HUES64 (cell line): ENCODE results near the gene IL34.
"Not testable (repeated sequence)": the region's sequence is repeated elsewhere in the genome, so short reads cannot be mapped to it uniquely, and the experiment has no call there.

Experiments used
- H3K27ac ChIP-seq: 2 replicates; pipeline ENCODE4 v1.7.0; 2013; ENCODE audit warnings: low read depth, low read length, inconsistent platforms
- H3K27me3 ChIP-seq: 2 replicates; pipeline ENCODE4 v1.6.1; 2013; ENCODE audit warnings: mild to moderate bottlenecking, low read length; ENCODE audit not compliant: insufficient read depth
- H3K36me3 ChIP-seq: 2 replicates; pipeline ENCODE4 v1.6.1; 2013; ENCODE audit warnings: mild to moderate bottlenecking, low read length; ENCODE audit not compliant: insufficient read depth
- H3K4me1 ChIP-seq: 2 replicates; pipeline ENCODE4 v1.6.1; 2013; ENCODE audit warnings: mild to moderate bottlenecking, low read length, moderate library complexity; ENCODE audit not compliant: insufficient read depth
- H3K4me3 ChIP-seq: 2 replicates; pipeline ENCODE4 v1.5.1; 2013; ENCODE audit warnings: mild to moderate bottlenecking, low read length, moderate library complexity
- H3K9ac ChIP-seq: 2 replicates; pipeline ENCODE4 v1.6.1; 2013; ENCODE audit warnings: mild to moderate bottlenecking, low read depth, low read length
- H3K9me3 ChIP-seq: 2 replicates; pipeline ENCODE4 v1.6.1; 2013; ENCODE audit warnings: low read depth, low read length; ENCODE audit not compliant: insufficient read depth
- WGBS: fragments of 150-250, 120-280 bp; methylation state at CpG from one replicate; pipeline ENCODE4 v1.1.7; 2013; ENCODE audit warnings: missing lambda C conversion rate; 5-methylcytosine and 5-hydroxymethylcytosine counted together

IL34 gene

DNA sequence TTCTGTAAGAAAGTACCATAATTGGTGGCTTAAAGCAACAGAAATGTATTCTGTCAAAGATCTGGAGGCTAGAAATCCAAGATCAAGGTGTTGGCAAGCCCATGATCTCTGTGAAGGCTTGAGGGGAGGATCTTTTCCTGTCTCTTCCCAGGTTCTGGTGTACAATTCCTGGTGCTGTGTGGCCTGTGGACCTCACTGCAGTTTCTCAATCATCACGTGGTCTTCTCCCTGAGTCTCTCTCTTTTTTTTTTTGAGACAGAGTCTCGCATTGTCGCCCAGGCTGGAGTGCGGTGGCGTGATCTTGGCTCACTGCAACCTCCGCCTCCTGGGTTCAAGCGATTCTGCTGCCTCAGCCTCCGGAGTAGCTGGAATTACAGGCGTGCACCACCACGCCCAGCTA, 12.7 kb upstream of the IL34 start:
- H3K36me3 ChIP-seq, H3K27me3 ChIP-seq, H3K4me1 ChIP-seq, H3K4me3 ChIP-seq, H3K9ac ChIP-seq, H3K27ac ChIP-seq, H3K9me3 ChIP-seq: not testable (repeated sequence)
- WGBS, result 93% methylated on average over 10 of the region's 10 CpGs

DNA sequence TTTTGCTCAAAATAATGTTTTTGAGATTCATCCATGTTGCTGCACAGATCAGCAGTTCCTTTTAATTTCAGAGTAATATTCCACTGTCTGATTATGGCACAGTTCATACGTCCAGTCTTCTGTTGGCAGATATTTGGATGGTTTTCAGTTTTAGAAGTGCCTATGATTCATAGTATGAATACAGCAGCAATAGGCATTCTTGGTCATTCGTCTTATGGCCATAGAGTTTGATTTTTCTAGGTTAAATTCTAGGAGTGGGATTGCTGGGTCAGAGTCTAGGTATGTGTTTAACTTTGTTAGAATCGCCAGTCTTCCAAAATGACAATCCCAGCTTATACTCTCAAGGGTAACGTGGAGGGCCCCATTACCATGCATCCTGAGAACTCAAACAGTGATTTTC, 11.5 kb upstream of the IL34 start:
- no peak overlapping the region for H3K9ac ChIP-seq
- no peaks in the 10 kb centered on the region for H3K27me3 ChIP-seq
- no peaks in the 10 kb centered on the region for H3K9me3 ChIP-seq
- no peaks in the 10 kb centered on the region for H3K36me3 ChIP-seq
- no peak overlapping the region for H3K4me3 ChIP-seq
- 88% methylated on average over 4 of the region's 4 CpGs for WGBS
- no peak overlapping the region for H3K27ac ChIP-seq
- 0 out of 2 replicates have a peak, but pooled peaks cover 3% of the 10 kb centered on the region for H3K4me1 ChIP-seq

DNA sequence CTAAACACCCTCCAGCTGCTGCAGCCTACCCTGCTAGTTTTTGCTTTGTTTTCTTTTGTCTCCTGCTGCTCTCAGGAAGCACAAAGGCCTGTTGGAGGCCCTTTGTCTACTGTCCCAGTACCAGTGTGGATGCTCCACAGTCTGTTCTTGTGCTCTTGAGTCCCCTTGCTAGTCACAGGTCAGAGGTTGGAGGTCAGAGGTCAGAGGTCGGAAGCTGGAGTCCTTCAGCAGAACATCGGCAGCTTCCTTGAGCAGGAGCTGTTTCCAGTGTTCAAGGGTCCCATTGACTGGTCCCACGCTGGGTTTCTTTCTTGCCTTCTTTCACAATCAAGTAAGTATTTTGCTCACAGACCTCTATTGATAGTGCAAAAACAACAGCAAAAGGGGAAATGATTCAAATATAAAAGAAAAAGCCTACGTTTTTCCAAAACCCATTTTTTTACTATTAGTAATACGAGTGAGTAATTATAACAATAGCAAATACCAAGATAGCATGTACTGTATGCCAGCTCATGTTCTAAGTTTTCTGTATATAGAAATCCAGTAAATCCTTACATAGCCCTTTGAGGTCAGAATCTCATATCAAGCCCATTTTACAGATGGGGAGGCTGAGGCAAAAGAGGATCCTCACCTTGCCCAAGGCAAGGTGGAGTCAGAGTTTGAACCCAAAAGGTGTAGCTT, 10.9 kb upstream of the IL34 start:
- 85% methylated on average over 3 of the region's 5 CpGs for WGBS
- no peak overlapping the region for H3K4me3 ChIP-seq
- H3K9me3 ChIP-seq, result no peaks in the 10 kb centered on the region
- H3K4me1 ChIP-seq, result 0 out of 2 replicates have a peak, but pooled peaks cover 3% of the 10 kb centered on the region
- no peak overlapping the region for H3K27ac ChIP-seq
- H3K36me3 ChIP-seq, result no peaks in the 10 kb centered on the region
- H3K27me3 ChIP-seq, result no peaks in the 10 kb centered on the region
- no peak overlapping the region for H3K9ac ChIP-seq

GRCh38 chr16:70638814-70639792, 7.3 kb upstream of the IL34 start:
- Histone ChIP-seq H3K4me1 (0 out of 2 replicates have a peak, but pooled peaks cover 3% of the 10 kb centered on the region), H3K4me3 (no peak overlapping the region), H3K27ac (no peak overlapping the region), H3K9ac (no peak overlapping the region), H3K9me3 (no peaks in the 10 kb centered on the region), H3K36me3 (no peaks in the 10 kb centered on the region), H3K27me3 (no peaks in the 10 kb centered on the region)
- 75% methylated on average over 18 of the region's 18 CpGs for WGBS

DNA sequence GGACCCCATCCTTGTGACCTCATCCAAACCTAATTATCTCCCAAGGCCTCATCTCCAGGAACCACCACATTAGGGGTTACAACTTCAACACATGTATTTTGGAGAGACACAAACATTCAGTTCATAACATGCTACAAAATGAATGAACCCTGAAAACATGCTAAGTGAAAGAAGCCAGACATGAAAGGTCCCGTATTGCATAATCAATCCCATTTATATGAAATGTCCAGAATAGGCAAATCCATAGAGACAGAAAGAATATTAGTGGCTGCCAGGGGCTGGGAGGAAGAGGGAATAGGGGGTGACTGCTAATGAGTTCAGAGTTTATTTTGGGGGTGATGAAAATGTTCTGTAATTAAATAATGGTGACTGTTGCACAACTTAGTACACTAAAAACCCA, 3.7 kb upstream of the IL34 start:
- 100% methylated on average over 1 of the region's 1 CpG for WGBS
- no peaks in the 10 kb centered on the region for H3K9me3 ChIP-seq
- H3K4me3 ChIP-seq, result no peak overlapping the region
- H3K27ac ChIP-seq, result no peak overlapping the region
- no peaks in the 10 kb centered on the region for H3K36me3 ChIP-seq
- H3K27me3 ChIP-seq, result no peaks in the 10 kb centered on the region
- H3K9ac ChIP-seq, result no peak overlapping the region
- no peaks in the 10 kb centered on the region for H3K4me1 ChIP-seq

DNA sequence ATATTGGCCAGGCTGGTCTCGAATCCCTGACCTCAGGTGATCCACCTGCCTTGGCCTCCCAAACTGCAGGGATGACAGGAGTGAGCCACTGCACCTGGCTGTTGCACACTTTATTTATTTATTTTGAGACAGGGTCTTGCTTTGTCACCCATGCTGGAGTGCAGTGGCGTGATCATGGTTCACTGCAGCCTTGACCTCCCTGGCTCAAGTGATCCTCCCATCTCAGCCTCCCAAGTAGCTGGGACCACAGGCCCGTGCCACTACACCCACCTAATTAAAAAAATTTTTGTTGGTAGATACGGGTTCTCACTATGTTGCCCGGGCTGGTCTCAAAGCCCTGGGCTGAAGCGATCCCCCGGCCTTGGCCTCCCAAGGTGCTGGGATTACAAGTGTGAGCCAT, 3.1 kb upstream of the IL34 start:
- not testable (repeated sequence) for H3K27ac ChIP-seq

GRCh38 chr16:70644763-70645597, 1.4 kb upstream of the IL34 start:
- Histone ChIP-seq H3K4me3 (no peak overlapping the region), H3K9ac (no peak overlapping the region)

More for the DNA sequence above, 3.1 kb upstream of the IL34 start:
- WGBS, result 90% methylated on average over 6 of the region's 7 CpGs
- not testable (repeated sequence) for H3K4me1 ChIP-seq, H3K4me3 ChIP-seq, H3K27me3 ChIP-seq, H3K36me3 ChIP-seq, H3K9me3 ChIP-seq, H3K9ac ChIP-seq

DNA sequence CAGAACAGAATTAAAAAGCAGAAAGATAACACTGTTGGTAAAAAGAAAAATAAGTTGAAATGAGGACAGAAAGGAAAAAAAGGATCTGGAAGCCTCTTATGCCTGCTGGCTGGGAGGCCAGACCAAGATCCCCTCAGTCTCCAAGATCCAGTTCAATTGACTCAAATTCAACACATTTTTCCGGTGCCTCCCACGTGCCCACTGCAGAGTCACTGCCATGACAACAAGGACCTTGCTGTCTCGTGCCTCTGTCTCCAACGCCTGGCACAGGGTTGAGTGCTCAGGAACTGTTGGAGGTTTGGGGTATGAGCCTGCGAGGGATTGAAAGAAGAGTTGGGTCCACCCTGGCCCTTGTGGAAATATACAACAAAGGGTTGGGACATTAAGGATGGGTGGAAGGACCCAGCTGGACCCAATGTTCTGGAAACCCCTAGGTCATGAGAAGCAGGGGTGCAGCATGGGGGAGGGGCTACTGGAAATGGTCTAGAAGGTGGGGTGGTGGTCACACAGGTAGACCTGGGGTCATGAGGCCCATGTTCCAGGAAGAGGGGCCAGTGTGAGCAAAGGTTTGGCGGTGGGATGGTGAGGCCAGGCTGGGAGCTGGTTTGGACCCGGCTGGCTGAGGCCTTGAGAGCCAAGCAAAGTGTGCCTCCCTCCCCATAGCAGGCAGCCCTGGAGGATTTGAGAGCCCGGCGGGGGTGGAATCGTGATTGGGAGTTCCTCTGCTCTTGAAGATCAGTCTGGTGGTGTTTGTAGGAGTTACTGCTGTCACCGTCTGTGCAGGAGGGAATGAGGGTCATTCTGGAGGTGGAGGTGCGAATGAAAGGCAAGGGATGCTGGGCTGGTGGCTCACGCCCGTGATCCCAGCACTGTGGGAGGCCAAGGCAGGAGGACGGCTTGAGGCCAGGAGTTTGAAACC, 1.3 kb downstream of the IL34 start:
- H3K4me3 ChIP-seq, result no peak overlapping the region
- no peaks in the 10 kb centered on the region for H3K4me1 ChIP-seq
- no peak overlapping the region for H3K9ac ChIP-seq
- WGBS, result 93% methylated on average over 15 of the region's 15 CpGs
- no peaks in the 10 kb centered on the region for H3K36me3 ChIP-seq
- no peak overlapping the region for H3K27ac ChIP-seq
- H3K27me3 ChIP-seq, result no peaks in the 10 kb centered on the region
- H3K9me3 ChIP-seq, result peaks cover 3% of the 10 kb centered on the region; the same call in 1 of the 2 replicates

More at GRCh38 chr16:70644763-70645597, 1.4 kb upstream of the IL34 start:
- no peak overlapping the region for H3K27ac ChIP-seq
- 80% methylated on average over 10 of the region's 10 CpGs for WGBS
- peaks cover 3% of the 10 kb centered on the region; the same call in 1 of the 2 replicates for H3K9me3 ChIP-seq
- no peaks in the 10 kb centered on the region for H3K4me1 ChIP-seq
- no peaks in the 10 kb centered on the region for H3K27me3 ChIP-seq
- no peaks in the 10 kb centered on the region for H3K36me3 ChIP-seq

- no peaks in the 10 kb centered on the region for H3K36me3 ChIP-seq
- WGBS, result 96% methylated on average over 6 of the region's 6 CpGs
- no peak overlapping the region for H3K27ac ChIP-seq
- H3K9me3 ChIP-seq, result peaks cover 3% of the 10 kb centered on the region; the same call in 1 of the 2 replicates
- H3K4me3 ChIP-seq, result no peak overlapping the region
- H3K4me1 ChIP-seq, result no peaks in the 10 kb centered on the region
- H3K9ac ChIP-seq, result no peak overlapping the region
- no peaks in the 10 kb centered on the region for H3K27me3 ChIP-seq
Measured at GRCh38 chr16:70648606-70649005, 2.2 kb downstream of the IL34 start.

GRCh38 chr16:70649300-70649699, 2.9 kb downstream of the IL34 start:
- Histone ChIP-seq H3K27me3 (no peaks in the 10 kb centered on the region), H3K9me3 (peaks cover 3% of the 10 kb centered on the region; the same call in 1 of the 2 replicates), H3K9ac (no peak overlapping the region), H3K4me3 (no peak overlapping the region), H3K36me3 (no peaks in the 10 kb centered on the region), H3K27ac (no peak overlapping the region), H3K4me1 (no peaks in the 10 kb centered on the region)
- 92% methylated on average over 7 of the region's 7 CpGs for WGBS
